Nephron progenitor cell (in vitro differentiated cells): ENCODE results near the gene ZNF8.
A peak's percentile ranks its signal among the peaks of the same experiment; 100 is the strongest.
"Not testable (repeated sequence)": the region's sequence is repeated elsewhere in the genome, so short reads cannot be mapped to it uniquely, and the experiment has no call there.

Experiments
- DNase-seq: peaks from one replicate; pipeline ENCODE4 v3.0.0; 2021
- H3K27ac Mint-ChIP-seq: 2 replicates; pipeline ENCODE4 v1.8.0; 2021; ENCODE audit warnings: mild to moderate bottlenecking, moderate library complexity, mixed read lengths
- H3K27me3 Mint-ChIP-seq: 2 replicates; pipeline ENCODE4 v1.8.0; 2021; ENCODE audit warnings: mild to moderate bottlenecking, low read depth, mixed read lengths; ENCODE audit not compliant: poor library complexity
- H3K36me3 Mint-ChIP-seq: 2 replicates; pipeline ENCODE4 v1.8.0; 2021; ENCODE audit warnings: low read depth, mixed read lengths
- H3K4me1 Mint-ChIP-seq: 2 replicates; pipeline ENCODE4 v1.8.0; 2021; ENCODE audit warnings: mixed read lengths
- H3K4me3 Mint-ChIP-seq: 2 replicates; pipeline ENCODE4 v1.8.0; 2021; ENCODE audit warnings: mild to moderate bottlenecking, moderate library complexity, mixed read lengths
- H3K9me3 Mint-ChIP-seq: 2 replicates; pipeline ENCODE4 v1.8.0; 2021; ENCODE audit warnings: mild to moderate bottlenecking, moderate library complexity, mixed read lengths
- CTCF ChIP-seq: fragments of 200-600 bp; sonication (generic); IDR thresholded peaks from 2 replicates; pipeline ENCODE4 v1.5.0; 2021; ENCODE audit warnings: antibody characterized with exemption

Gene ZNF8

GRCh38 chr19:58345558-58345957, 66.8 kb downstream of the ZNF8 start:
- peak overlapping the region; percentile 92 for H3K4me3 Mint-ChIP-seq
- peaks cover 32% of the 10 kb centered on the region for H3K27me3 Mint-ChIP-seq
- H3K4me1 Mint-ChIP-seq, result peaks cover 24% of the 10 kb centered on the region
- peaks cover 28% of the 10 kb centered on the region for H3K36me3 Mint-ChIP-seq
- peaks cover 10% of the 10 kb centered on the region for H3K9me3 Mint-ChIP-seq
- no peak overlapping the region for H3K27ac Mint-ChIP-seq
- no peak for TF ChIP-seq CTCF
- DNase-seq, result no peak

- H3K9me3 Mint-ChIP-seq, result peaks cover 8% of the 10 kb centered on the region
- H3K4me3 Mint-ChIP-seq, result peak overlapping the region; percentile 92
- no peak overlapping the region for H3K27ac Mint-ChIP-seq
- H3K36me3 Mint-ChIP-seq, result peaks cover 15% of the 10 kb centered on the region
- no peak for TF ChIP-seq CTCF
- H3K4me1 Mint-ChIP-seq, result peaks cover 29% of the 10 kb centered on the region
- peak; percentile 82 for DNase-seq
- peaks cover 32% of the 10 kb centered on the region for H3K27me3 Mint-ChIP-seq
These were observed 68.5 kb downstream of the ZNF8 start for GRCh38 chr19:58346961-58347929.

- peaks cover 32% of the 10 kb centered on the region for H3K27me3 Mint-ChIP-seq
- not testable (repeated sequence) for H3K9me3 Mint-ChIP-seq, H3K27ac Mint-ChIP-seq, DNase-seq
- H3K4me1 Mint-ChIP-seq, result peaks cover 33% of the 10 kb centered on the region
- H3K4me3 Mint-ChIP-seq, result peak overlapping the region; percentile 92
- H3K36me3 Mint-ChIP-seq, result peaks cover 14% of the 10 kb centered on the region
These were observed 69.3 kb downstream of the ZNF8 start for GRCh38 chr19:58348080-58348479.

GRCh38 chr19:58349590-58349989, 70.8 kb downstream of the ZNF8 start:
- H3K4me1 Mint-ChIP-seq, result peaks cover 43% of the 10 kb centered on the region
- no peak overlapping the region for H3K27ac Mint-ChIP-seq
- no peak for TF ChIP-seq CTCF
- H3K27me3 Mint-ChIP-seq, result peaks cover 26% of the 10 kb centered on the region
- peak overlapping the region; percentile 48 for H3K4me3 Mint-ChIP-seq
- peaks cover 10% of the 10 kb centered on the region for H3K36me3 Mint-ChIP-seq
- DNase-seq, result no peak
- no peaks in the 10 kb centered on the region for H3K9me3 Mint-ChIP-seq

- peak overlapping the region; percentile 51 for H3K27ac Mint-ChIP-seq
- no peaks in the 10 kb centered on the region for H3K9me3 Mint-ChIP-seq
- no peak overlapping the region for H3K4me3 Mint-ChIP-seq
- peaks cover 13% of the 10 kb centered on the region for H3K36me3 Mint-ChIP-seq
- H3K4me1 Mint-ChIP-seq, result peaks cover 43% of the 10 kb centered on the region
- DNase-seq, result no peak
- H3K27me3 Mint-ChIP-seq, result peaks cover 24% of the 10 kb centered on the region
- no peak for TF ChIP-seq CTCF
These were observed 71.5 kb downstream of the ZNF8 start for GRCh38 chr19:58350001-58350861.
